ENCODE measurements around the gene ATXN1.
A peak's percentile ranks its signal among the peaks of the same experiment; 100 is the strongest.
"Not testable (repeated sequence)": the region's sequence is repeated elsewhere in the genome, so short reads cannot be mapped to it uniquely, and the experiment has no call there.

Gene ATXN1

GRCh38 chr6:16704401-16705045, 56.7 kb downstream of the ATXN1 start:
- peak; percentile 83 for ATAC-seq
- TF ChIP-seq PPARA (CRISPR knock-in tag; IDR thresholded peaks at IDR 0.05; ENCODE audit: borderline replicate concordance) (no peak), ZC3H10 (CRISPR knock-in tag; IDR thresholded peaks at IDR 0.05) (no peak), TSHZ2 (CRISPR knock-in tag; IDR thresholded peaks at IDR 0.05) (no peak), POU6F1 (CRISPR knock-in tag; IDR thresholded peaks at IDR 0.05; ENCODE audit: borderline replicate concordance, low read depth) (no peak), TOX (CRISPR knock-in tag; IDR thresholded peaks at IDR 0.05; ENCODE audit: borderline replicate concordance) (no peak), ESRRG (CRISPR knock-in tag; IDR thresholded peaks at IDR 0.05) (no peak), PATZ1 (CRISPR knock-in tag; IDR thresholded peaks at IDR 0.05; ENCODE audit: borderline replicate concordance) (no peak), CSDC2 (CRISPR knock-in tag; IDR thresholded peaks at IDR 0.05) (no peak), CSRNP3 (CRISPR knock-in tag; IDR thresholded peaks at IDR 0.05) (no peak), BACH2 (CRISPR knock-in tag; IDR thresholded peaks at IDR 0.05; ENCODE audit: borderline replicate concordance) (no peak), OSR1 (CRISPR knock-in tag; IDR thresholded peaks at IDR 0.05) (no peak), ZNF565 (CRISPR knock-in tag; conservative IDR thresholded peaks at IDR 0.05; ENCODE audit: low read depth) (no peak), ZNF70 (CRISPR knock-in tag; IDR thresholded peaks at IDR 0.05) (no peak), ARNTL (CRISPR knock-in tag; IDR thresholded peaks at IDR 0.05; ENCODE audit: borderline replicate concordance, low read depth) (no peak), CREB5 (CRISPR knock-in tag; IDR thresholded peaks at IDR 0.05; ENCODE audit: low read depth) (no peak)

GRCh38 chr6:16702627-16703378, 58.5 kb downstream of the ATXN1 start:
- ATAC-seq, result not testable (repeated sequence)

- TF ChIP-seq TSHZ2 (CRISPR knock-in tag; IDR thresholded peaks at IDR 0.05), result no peak
- TF ChIP-seq POU6F1 (CRISPR knock-in tag; IDR thresholded peaks at IDR 0.05; ENCODE audit: borderline replicate concordance, low read depth), result no peak
- TF ChIP-seq CSDC2 (CRISPR knock-in tag; IDR thresholded peaks at IDR 0.05), result no peak
- TF ChIP-seq ZNF565 (CRISPR knock-in tag; conservative IDR thresholded peaks at IDR 0.05; ENCODE audit: low read depth), result no peak
- no peak for TF ChIP-seq ZFP3 (CRISPR knock-in tag; IDR thresholded peaks at IDR 0.05)
- no peak for TF ChIP-seq SNAI2 (CRISPR knock-in tag; IDR thresholded peaks at IDR 0.05)
- no peak for TF ChIP-seq ESRRG (CRISPR knock-in tag; IDR thresholded peaks at IDR 0.05)
- TF ChIP-seq ZC3H10 (CRISPR knock-in tag; IDR thresholded peaks at IDR 0.05), result no peak
- no peak for TF ChIP-seq ZFP30 (CRISPR knock-in tag; IDR thresholded peaks at IDR 0.05)
- TF ChIP-seq ARNTL (CRISPR knock-in tag; IDR thresholded peaks at IDR 0.05; ENCODE audit: borderline replicate concordance, low read depth), result no peak
- TF ChIP-seq ZNF8 (CRISPR knock-in tag; IDR thresholded peaks at IDR 0.05), result no peak
- no peak for TF ChIP-seq PPARA (CRISPR knock-in tag; IDR thresholded peaks at IDR 0.05; ENCODE audit: borderline replicate concordance)
- no peak for TF ChIP-seq TOX (CRISPR knock-in tag; IDR thresholded peaks at IDR 0.05; ENCODE audit: borderline replicate concordance)
- no peak for TF ChIP-seq RARB (CRISPR knock-in tag; IDR thresholded peaks at IDR 0.05)
- ATAC-seq, result no peak
Measured at GRCh38 chr6:16700916-16701234, 60.4 kb downstream of the ATXN1 start.
